ENCODE results near the gene ZC3H12A. TPM values are rescaled to one million over a fixed set of nuclear protein-coding genes. Genes with fewer than 3 reads are reported as not detected.

The ZC3H12A gene
- total and polyA plus RNA-seq, 10 donors = 9.7 to 33.1 (median 19.8) TPM

GRCh38 chr1:37442139-37442538 lies 32.2 kb upstream of the ZC3H12A start:
- no peak for DNase-seq
- no peak overlapping the region for H3K4me3 ChIP-seq
- TF ChIP-seq POLR2A (IDR thresholded peaks at IDR 0.05) (no peak), POLR2AphosphoS5 (IDR thresholded peaks at IDR 0.05) (no peak), CTCF (IDR thresholded peaks at IDR 0.05 in 8 of 11, conservative IDR thresholded peaks at IDR 0.05 in 3 of 11) (no peak)
- no peaks in the 10 kb centered on the region for H3K36me3 ChIP-seq
- H3K27me3 ChIP-seq (replicated peaks in 1 of 7) = peaks cover 0 to 32% (median 0%) of the 10 kb centered on the region in 7 donors
- intact Hi-C loops (cut with DNase I; ENCODE audit: low total_unique reads) = no loop called here
- WGBS, 5 donors = 67 to 80% (median 76%) methylated on average over 4 of the region's 4 CpGs
- no peaks in the 10 kb centered on the region for H3K9me3 ChIP-seq
- no peak overlapping the region for H3K27ac ChIP-seq
- H3K4me1 ChIP-seq = no peaks in the 10 kb centered on the region

DNA sequence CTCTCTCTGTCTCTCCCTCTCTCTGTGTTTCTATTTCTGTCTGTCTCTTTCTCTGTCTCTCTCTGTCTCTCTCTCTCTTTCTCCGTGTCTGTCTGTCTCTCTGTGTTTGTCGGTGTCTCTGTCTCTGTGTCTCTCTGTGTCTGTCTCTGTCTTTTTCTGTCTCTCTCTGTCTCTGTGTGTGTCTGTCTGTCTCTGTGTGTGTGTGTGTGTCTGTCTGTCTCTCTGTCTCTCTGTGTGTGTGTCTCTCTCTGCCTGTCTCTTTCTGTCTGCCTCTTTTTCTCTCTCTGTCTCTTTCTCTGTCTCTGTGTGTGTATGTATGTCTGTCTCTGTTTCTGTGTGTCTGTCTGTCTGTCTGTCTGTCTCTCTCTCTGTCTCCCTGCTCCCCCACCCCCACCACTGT lies 31.7 kb upstream of the ZC3H12A start:
- TF ChIP-seq CTCF (IDR thresholded peaks at IDR 0.05 in 8 of 11, conservative IDR thresholded peaks at IDR 0.05 in 3 of 11) (no peak), POLR2AphosphoS5 (IDR thresholded peaks at IDR 0.05) (no peak)
- Histone ChIP-seq H3K27ac (no peak overlapping the region), H3K36me3 (no peaks in the 10 kb centered on the region), H3K4me3 (no peak overlapping the region), H3K27me3 (replicated peaks in 1 of 7) (peaks cover 0 to 36% (median 0%) of the 10 kb centered on the region in 7 donors), H3K4me1 (no peaks in the 10 kb centered on the region), H3K9me3 (no peaks in the 10 kb centered on the region)
- 63 to 73% (median 72%) methylated on average over 2 of the region's 2 CpGs for WGBS, 5 donors
- no peak for DNase-seq
- intact Hi-C loops (cut with DNase I; ENCODE audit: low total_unique reads) = no loop called here

- no peak for TF ChIP-seq POLR2A (IDR thresholded peaks at IDR 0.05)
- no peaks in the 10 kb centered on the region for H3K9me3 ChIP-seq
- H3K4me1 ChIP-seq = peaks cover 0 to 16% (median 9%) of the 10 kb centered on the region in 6 donors
- H3K4me3 ChIP-seq = no peak overlapping the region
- H3K27me3 ChIP-seq (replicated peaks in 1 of 7) = peaks cover 0 to 23% (median 0%) of the 10 kb centered on the region in 7 donors
- no peak overlapping the region for H3K27ac ChIP-seq
- intact Hi-C loops (cut with DNase I; ENCODE audit: low total_unique reads) = no loop called here
- no peak for DNase-seq
- H3K36me3 ChIP-seq = no peaks in the 10 kb centered on the region
- 52 to 70% (median 62%) methylated on average over 6 of the region's 6 CpGs for WGBS, 5 donors
Measured at GRCh38 chr1:37446874-37447273, 27.5 kb upstream of the ZC3H12A start.

DNA sequence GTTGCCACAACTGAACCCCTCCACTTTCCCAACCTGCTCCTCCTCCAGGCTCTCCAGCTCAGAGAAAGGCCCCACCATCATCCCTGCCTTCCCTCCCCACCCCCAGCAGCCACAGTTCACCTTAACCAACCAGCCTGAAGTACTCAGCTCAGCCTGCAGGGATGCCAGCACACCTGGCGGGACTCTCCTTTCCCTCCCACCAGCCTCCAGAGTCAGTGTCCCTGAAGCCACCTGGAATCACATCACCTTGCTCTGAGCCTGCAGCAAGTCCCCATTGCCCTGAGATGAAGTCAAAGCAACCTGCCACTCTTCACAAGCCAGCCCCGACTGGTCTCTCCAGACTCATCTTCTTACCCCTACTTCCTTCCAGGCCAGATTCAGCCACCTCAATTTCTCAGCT lies 26.2 kb upstream of the ZC3H12A start:
- no peak for TF ChIP-seq CTCF (IDR thresholded peaks at IDR 0.05 in 8 of 11, conservative IDR thresholded peaks at IDR 0.05 in 3 of 11)
- no peak for DNase-seq
- intact Hi-C loops (cut with DNase I; ENCODE audit: low total_unique reads) = no loop called here

More for the DNA sequence above, 26.2 kb upstream of the ZC3H12A start:
- Histone ChIP-seq H3K27ac (no peak overlapping the region), H3K4me1 (peaks cover 0 to 16% (median 9%) of the 10 kb centered on the region in 6 donors), H3K36me3 (no peaks in the 10 kb centered on the region), H3K9me3 (no peaks in the 10 kb centered on the region), H3K4me3 (no peak overlapping the region), H3K27me3 (replicated peaks in 1 of 7) (peaks cover 0 to 20% (median 0%) of the 10 kb centered on the region in 7 donors)
- 68 to 90% (median 81%) methylated on average over 2 of the region's 2 CpGs for WGBS, 5 donors
